ENCODE results near the gene TRIM54.

DNA sequence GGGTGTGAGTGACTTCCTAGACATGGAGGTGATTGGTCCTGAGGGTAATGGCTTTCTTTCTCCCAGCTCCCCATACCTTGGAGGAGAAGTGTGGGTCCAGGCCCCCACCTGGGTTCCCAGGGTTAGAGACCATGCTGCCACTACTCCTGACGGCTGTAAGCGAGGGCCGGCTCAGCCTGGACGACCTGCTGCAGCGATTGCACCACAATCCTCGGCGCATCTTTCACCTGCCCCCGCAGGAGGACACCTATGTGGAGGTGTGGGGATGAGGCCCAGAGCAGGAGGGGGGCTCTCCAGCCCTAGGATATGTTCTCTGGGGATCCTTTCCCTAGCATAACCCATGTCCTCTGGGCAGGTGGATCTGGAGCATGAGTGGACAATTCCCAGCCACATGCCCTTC is 43.3 kb upstream of the TRIM54 start:
- TF ChIP-seq ARNT (IDR thresholded peaks at IDR 0.05) = no peak
- no peak for TF ChIP-seq FOXM1 (IDR thresholded peaks at IDR 0.05; ENCODE audit: borderline replicate concordance)
- no peak for TF ChIP-seq FOXK2 (IDR thresholded peaks at IDR 0.05)
- no peak for TF ChIP-seq HDGF (IDR thresholded peaks at IDR 0.05; ENCODE audit: borderline replicate concordance)
- no peak for TF ChIP-seq SUZ12 (IDR thresholded peaks at IDR 0.05)
- TF ChIP-seq, protein P1, sequence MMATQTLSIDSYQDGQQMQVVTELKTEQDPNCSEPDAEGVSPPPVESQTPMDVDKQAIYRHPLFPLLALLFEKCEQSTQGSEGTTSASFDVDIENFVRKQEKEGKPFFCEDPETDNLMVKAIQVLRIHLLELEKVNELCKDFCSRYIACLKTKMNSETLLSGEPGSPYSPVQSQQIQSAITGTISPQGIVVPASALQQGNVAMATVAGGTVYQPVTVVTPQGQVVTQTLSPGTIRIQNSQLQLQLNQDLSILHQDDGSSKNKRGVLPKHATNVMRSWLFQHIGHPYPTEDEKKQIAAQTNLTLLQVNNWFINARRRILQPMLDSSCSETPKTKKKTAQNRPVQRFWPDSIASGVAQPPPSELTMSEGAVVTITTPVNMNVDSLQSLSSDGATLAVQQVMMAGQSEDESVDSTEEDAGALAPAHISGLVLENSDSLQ (IDR thresholded peaks at IDR 0.05) = no peak
- TF ChIP-seq ELF4 (IDR thresholded peaks at IDR 0.05) = no peak
- no peak for TF ChIP-seq TARDBP (IDR thresholded peaks at IDR 0.05)
- TF ChIP-seq SP1 (IDR thresholded peaks at IDR 0.05) = no peak
- no peak for TF ChIP-seq BHLHE40 (IDR thresholded peaks at IDR 0.05; ENCODE audit: borderline replicate concordance)
- no peak for TF ChIP-seq ZNF384 (IDR thresholded peaks at IDR 0.05)
- TF ChIP-seq FOXA1 (IDR thresholded peaks at IDR 0.05) = no peak
- no peak for TF ChIP-seq LEF1 (IDR thresholded peaks at IDR 0.05; ENCODE audit: borderline replicate concordance)
- TF ChIP-seq L3MBTL2 (conservative IDR thresholded peaks at IDR 0.05) = no peak

All from HEK293T (cell line).